Medulla oblongata (tissue), 1 donor: ENCODE results near the gene TNFRSF14.

Experiments used
- DNase-seq: peaks from one replicate; pipeline ENCODE4 v3.0.0-alpha.2; 2015; ENCODE audit errors: extremely low spot score

TNFRSF14 gene

DNA sequence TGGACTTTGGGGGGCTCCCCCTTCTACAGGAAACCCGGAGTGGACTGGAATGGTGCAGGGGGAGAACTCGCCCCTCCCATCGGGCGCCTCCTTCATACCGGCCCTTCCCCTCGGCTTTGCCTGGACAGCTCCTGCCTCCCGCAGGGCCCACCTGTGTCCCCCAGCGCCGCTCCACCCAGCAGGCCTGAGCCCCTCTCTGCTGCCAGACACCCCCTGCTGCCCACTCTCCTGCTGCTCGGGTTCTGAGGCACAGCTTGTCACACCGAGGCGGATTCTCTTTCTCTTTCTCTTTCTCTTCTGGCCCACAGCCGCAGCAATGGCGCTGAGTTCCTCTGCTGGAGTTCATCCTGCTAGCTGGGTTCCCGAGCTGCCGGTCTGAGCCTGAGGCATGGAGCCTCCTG lies at the start of gene TNFRSF14:
Gene TNFRSF14 (plus strand): TSS at position 95 of the 401 bp plus-strand sequence. CDS start 294 bp downstream, at position 389.
- peak; percentile 47 for DNase-seq

DNA sequence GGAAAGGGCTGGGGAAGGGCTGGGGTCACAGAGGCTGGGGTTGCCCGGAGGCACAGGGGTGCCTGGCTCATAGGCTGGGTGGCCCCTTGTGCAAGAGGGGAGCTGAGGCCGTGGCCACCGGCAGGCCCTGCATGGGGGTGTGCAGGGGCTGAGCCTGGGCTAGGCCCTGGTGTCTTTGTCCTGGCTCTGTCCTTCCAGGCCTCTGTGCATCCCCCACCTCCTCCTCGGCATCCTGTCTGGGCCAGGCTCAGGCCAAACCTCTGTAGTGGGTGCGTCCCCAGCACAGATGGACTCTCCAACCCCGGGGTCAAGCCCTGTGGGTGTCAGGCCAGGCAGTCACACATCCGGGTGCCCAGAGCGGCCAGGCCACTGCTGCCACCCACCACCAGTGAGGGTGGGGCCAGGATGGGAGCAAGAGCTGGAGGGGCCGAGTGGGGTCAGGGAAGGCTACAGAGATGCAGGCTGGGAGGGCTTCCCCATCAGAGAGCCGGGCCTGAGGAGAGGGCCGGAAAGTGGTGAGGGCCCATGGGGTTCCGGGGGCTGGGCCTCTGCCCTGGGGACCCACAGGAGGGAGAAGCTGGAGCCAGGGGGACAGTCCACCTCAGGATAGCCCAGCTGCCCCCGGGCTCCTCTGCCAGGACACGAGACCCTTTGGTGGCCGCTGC lies 49.1 kb upstream of the TNFRSF14 start:
- no peak for DNase-seq

DNA sequence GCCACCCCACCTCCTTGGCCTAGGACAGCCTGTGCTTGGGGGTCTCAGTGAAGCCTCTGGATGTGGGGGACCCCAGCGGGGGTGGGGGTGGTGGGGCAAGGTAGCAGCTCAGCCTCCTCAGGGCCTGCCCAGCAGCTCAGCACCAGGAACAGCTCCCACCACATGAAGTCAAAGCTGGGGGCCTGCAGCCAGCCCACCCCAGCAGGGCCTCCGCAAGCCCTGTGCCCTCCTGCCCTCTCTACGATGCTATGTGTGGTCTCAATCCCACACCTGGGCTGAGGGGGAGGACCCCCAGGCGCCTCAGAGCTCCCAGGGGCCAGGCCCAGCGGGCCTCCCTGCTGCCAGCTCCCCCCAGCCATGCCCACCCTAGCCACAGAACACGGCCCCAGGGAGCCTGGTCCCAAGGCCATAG lies 48.4 kb upstream of the TNFRSF14 start:
- DNase-seq, result no peak

DNA sequence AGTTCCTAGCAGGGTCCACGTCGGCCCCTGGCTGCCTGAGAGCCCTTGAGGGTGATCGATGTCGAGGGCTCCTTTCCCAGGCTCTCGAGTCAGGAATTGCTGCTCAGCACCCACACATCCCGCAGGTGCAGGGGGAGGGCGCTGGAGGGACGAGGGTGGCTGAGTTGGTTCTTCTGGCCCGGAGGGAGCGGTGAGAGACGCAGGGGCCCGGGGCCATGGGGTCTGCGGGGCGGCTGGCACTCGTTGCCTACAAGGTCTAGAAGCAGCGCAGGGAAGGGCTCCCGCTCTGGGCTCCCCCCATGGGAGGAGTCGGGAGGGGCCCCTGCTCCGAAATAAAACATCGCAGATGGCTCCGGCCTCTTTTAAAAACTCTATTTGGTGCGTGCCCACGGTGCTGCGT lies 48.0 kb upstream of the TNFRSF14 start:
- no peak for DNase-seq

DNA sequence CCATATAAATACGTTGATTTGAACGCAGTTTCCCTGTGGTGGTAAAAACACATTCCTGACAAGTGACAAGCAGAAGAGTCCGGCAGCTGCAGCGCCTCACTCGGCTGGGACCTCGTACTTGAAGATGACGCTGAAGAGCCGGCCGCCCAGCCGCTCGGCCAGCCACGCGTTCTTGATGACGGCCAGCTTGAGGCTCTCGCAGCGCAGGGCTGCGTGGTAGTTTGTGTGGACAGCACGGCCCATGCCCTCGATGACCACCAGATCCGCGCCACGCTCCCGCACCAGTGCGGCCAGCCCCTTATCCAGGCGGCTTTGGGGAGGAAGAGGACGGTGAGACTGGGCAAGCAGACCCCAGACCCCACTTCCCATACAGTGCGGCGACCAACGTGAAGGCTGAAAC lies 47.4 kb upstream of the TNFRSF14 start:
- DNase-seq, result no peak

DNA sequence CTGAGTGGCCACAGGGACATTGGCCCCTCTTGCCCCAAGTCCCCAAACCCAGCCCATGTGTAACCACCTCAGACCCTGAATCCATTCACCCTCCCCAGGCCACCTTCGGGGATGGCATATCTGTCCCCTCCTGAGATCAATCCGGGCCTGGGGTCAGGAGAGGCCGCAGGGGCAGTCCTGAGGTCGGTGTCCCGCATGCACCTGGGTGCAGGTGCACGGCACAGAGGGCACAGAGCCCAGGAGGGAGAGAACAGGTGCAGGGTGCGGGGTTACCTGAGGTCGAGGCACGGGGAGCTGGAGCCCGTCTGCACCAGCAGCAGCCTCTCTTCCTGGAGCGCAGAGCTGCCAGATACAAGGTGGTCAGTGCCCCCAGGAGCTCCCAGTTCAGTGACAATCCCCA lies 46.6 kb upstream of the TNFRSF14 start:
- no peak for DNase-seq

DNA sequence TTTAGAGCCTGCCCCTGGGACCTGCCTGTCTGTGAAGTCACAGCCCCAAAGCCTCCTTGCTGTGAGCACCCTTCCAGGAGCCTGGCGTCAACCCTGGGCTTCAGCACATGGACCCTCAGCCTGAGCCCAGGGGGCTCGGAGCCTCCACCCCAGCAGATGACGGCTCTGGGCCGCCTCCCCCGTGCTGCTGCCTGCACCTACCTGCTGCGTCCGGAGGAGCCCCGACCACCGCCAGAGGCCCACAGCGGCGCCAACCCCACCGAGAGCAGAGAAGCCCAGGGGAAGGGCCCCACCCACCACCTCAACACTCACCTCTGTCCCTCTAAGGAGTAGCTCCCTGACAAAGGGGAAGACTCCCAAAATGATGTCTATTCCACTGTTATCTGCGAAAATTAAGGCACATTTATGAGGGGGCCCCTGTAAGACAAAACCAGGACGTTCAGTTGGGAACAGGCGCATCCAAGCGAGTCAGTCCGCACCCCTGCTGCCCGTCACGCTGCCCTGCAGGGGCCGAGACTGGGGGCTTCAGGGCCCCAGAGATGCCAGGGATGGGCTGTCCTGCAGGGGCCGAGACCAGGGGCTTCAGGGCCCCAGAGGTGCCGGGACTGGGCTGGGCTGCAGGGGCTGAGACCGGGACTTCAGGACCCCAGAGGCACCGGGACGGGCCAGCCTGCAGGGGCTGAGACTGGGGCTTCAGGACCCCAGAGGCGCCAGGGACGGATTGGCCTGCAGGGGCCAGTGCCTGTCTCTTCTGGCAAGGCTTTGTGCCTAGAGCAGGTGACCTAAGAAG lies 45.6 kb upstream of the TNFRSF14 start:
- no peak for DNase-seq

DNA sequence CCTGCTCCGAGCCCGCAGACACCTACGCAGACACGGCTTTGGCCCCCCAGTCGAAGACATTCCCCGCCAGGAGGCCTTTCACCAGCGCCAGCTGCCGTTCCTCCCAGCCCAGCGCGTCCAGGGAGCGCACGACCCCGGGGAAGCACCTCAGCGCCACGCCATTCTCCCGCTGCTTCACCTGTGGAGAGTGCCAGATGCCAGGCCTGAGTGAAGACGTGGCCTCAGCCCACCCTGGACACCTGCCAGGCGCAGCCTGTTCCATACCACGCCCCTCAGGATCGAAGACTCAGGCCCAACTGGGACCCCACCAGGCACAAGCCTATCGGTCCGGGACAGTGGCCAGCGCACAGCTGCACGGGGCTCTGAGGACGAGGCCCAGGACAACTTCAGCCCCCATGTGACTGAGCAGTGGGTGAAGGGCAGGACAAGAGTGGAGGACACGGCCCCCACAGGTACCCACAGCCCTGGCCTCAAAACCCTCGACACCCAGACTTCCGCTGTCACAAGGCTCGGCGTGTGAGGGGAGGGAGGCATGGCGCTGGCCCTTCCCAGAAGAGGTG lies 43.2 kb upstream of the TNFRSF14 start:
- DNase-seq, result no peak

DNA sequence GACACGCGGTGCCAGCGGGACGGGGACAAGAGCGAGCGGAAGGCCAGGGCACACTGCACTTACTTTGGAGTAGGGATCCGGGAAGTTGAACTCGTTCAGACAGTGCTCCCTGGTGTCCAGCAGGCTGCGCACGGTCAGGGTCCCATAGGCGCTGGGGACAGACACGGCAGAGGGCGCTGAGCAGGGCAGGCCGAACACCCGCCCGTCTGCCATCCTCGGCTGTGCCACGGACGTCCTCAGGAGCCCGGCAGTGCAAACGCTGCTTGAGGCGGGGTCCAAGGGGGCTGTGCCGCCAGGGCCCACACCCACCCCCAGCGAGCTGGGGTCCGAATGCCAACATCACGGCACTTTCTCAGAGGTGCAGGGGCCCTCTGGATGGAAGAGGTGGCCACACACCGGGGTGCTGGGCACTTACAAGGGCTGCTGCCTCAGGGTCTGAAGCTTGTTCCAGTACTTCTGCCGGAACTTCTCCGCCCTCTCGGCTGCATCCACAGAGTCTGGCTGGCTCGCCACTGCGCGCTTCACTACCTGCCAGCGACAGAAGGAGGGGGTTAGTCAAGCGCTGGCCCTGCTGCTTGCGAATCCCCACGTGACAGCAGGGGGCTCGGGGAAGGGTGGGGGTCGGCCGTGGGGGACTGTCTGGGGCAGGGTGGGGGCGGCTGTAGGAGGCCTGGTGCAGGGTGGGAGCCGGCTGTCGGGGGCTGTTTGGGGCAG lies 42.1 kb upstream of the TNFRSF14 start:
- DNase-seq, result no peak

DNA sequence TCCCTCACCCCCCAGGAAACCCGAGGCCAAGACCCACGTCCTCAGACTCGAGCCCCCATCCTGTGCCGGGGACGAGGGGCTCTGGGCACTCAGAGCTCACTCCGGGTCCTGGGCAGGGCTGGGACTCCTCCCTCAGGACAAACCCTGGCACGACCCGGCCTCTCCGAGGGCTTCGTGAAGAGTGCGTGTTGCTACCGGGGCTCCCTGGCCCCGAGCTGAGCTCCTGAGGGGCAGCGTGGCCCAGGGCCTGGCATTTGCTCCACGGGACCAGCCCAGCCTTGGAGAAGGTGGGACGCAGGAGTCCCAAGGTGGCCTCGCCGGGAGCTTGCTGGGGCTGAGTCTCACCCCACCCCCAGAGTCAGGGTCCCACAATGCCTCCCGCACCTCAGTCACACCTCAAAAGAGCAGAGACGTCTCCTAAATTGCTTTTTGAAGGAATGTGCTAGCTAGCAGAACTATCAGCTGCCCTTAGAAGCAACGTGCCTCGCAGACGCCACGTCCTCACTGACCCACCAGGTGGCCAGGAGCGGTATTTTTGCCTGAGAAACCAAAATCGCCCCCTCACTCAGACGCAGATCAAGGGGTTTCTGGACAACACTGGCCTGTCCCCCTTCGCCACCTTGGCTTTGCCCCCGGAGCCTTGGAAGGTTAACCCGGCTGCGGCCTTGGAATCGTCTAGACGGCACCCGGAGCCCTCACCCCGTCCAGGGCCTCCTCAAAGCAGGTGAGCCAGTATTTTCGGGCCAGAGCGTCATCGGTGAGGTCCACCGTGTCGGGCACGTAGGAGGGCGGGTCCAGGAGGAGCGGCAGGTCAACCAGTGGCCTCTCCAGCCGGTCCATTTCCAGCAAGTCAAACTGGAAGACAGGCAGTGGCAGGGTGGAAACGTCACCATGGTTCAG lies 41.1 kb upstream of the TNFRSF14 start:
- DNase-seq, result no peak

DNA sequence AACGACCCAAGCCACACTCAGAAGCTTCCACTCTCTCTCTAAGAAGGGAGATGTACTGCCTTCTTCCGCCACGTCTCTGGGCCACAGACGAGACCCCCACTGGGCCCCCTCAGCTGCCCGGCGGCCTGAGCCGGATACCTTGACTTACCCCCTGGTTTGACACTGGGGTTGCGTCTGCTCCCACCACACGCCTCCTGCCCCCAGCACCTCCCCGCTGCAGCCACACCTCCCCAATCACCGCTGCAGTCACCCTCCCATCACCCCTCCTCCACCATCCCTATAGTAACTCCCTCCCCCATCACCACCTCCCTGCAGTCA lies 40.4 kb upstream of the TNFRSF14 start:
- no peak for DNase-seq

DNA sequence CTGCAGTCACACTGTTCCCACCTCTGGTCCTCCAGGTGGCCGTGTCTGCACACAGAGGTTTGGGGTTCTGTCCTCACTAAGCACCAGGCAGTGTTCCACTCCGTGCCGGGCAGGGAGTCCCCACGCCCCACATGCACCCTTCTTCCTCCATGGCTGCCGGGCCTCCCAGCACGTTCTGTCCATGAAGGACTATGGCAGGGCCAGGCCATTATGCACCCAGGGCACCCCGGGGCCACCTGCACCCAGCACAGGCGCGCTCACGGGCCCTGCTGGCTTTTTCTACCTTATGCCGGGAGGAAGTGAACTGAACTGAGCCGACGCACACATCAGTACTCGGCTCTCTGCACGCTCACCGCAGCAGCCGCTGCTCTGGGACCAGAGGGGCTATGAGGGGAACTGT lies 40.0 kb upstream of the TNFRSF14 start:
- DNase-seq, result no peak

DNA sequence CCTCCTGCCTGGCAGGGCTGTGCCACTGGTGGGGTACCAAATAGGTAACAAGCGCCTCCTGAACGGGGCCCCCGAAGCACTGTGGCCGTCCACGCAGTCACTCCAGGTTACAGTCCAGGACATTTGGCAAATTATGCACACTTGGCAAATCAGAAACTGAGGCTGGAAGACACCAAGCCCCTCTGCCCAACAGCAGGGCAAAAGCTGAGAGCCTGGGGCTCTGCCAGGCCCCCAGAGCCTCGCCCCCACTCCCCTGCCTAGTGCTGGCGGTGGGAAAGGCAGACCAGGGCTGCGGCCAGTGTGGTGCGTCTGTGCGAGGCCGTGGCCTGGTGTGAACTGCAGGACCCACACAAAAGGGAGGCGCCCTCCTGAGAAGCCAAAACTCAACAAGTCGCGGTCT lies 39.2 kb upstream of the TNFRSF14 start:
- no peak for DNase-seq

DNA sequence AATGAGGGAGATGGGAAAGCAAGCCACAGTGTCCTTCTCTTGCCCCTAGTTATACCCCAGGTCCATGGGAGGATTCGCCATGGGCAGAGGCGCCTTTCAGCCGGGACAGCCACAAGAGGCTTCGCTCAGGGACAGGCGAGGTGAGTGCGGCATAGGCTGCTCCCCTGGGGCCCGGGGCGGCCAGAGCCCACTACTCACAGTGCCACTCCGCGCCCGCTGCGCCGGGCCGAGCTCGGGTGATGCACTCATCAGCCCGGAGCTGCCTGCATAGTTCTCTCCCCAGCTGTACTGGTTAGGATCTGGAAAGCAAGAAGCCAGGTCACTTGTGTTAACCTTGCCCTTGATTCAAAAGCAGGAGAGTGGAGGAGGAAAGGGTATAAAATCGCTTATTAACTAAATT lies 38.2 kb upstream of the TNFRSF14 start:
- no peak for DNase-seq

DNA sequence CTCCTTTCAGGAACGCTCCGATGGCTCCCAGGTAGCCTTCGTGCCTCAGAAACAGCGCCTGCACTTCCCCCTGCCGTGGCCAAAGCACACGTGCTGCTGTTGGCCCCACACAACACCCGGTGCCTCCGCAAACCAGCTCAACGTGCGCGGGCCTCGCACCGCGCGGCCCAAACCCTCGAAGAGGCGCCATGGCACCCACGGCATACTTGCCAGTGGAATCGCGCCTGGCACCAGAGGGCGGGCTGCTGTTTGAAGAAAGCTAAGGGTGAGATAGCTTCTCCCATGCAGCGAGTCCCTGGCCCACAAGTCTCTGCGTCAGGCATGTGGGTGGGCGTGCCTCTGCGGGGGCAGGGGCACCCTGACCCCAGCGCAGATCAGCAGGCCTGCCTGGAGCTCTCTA lies 37.6 kb upstream of the TNFRSF14 start:
- DNase-seq, result no peak

DNA sequence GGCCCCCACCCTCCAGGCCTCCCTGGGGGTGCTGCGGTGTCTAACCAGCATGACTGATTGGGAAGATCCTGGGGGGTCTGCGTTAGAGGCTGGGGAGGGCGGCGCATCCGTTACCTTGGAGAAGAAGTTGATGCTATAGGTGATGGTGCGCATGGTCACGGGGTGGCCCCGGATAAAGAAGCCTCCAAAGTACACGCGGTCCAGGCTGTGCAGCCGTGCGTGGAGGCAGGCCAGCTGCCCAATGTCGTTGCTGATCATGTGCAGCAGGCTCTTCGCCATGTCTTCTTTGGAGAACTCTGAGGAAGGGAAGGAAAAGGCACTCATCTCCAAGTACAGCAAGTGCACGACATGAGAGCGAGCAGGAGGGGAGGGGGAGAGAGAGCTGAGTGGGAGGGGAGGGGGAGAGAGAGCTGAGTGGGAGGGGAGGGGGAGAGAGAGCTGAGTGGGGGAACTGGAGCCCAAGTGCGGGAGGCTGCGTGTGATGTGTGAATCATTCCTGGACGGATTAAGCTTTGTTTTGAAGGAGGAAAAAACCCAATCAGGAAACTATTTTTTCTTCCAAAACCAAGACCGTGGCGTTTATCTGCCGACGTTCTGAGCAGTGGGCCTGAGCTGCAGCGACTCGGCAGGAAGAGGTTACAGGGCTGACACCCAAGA lies 37.0 kb upstream of the TNFRSF14 start:
- DNase-seq, result no peak

DNA sequence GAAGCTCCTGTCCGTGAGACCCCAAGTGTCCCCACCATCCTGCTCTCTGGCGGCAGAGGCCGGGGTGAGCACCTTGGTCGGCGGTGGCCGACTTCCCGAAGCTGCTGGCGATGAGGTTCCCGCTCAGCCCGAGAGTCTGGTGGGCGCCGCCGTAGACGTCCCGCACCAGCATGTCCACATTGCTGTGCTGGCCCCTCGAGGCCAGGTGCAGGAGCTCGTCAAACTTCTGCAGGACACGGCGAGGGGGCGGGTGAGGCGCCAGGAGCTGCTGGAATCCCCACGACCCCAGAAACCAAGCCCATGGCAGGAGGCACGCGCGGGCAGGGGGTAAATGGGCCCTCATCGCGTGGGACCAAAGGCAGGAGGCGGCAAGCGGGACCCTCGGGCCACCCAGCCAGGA lies 36.4 kb upstream of the TNFRSF14 start:
- DNase-seq, result no peak

DNA sequence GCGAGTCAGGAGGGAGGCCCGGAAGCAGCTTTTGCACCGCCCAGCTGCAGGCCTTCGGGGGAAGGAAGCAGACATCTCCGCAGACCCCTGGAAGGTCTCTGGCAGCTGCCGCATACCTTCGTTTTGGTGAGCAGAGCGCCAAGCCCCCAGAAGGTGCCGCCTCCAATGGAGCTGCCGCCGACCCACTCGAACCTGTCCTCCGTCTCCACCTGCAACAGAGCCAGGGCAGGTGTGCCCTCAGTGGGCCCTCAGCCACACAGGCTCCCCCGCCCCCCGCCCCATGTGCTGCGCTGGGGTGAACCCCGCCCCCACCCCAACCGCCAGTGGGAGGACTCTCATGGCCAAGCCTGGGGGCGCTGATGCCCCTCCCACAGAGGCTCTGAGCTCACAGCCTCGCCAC lies 36.0 kb upstream of the TNFRSF14 start:
- no peak for DNase-seq

DNA sequence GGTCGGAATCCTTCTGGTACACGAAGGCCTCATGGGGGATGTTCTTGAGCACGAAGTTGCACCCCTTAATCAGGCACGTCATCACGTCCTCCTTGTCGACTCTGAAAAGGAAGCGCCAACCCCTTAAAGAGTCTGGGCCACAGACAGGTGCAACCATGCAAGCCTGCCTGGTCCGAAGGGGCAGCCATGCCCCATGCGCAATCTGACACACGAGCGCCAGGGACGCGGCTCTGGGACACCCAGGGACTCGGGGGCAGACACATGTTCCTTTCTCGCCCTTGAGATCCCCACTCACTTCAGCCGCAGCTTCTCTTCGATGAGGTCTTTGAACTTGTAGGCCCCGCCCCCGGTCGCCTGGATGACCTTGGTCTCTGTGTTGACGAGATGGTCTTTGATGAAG lies 35.4 kb upstream of the TNFRSF14 start:
- DNase-seq, result no peak

DNA sequence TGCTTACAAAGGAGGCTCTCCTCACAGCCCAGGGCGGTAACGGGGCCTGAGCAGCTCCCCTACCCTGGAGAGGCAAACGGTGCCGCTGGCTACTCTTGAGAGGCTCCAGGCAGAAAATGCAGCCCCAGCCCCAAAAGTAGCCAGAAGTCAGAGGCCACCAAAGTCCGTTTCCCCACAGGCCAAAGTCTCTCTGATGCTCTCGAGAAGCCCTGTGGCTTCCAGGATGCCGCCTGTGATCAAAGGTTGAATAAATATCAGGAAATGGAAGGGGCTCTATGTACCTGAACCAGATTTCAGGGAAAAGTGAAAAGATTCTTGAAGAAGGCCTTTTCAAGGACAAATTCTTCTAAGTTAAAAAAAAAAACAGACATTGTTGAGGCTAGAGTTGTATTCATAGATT lies 33.9 kb upstream of the TNFRSF14 start:
- no peak for DNase-seq
